Activated CD8-positive, alpha-beta memory T cell treated with anti-CD3 and anti-CD28 coated beads for 36 hours (primary cell): ENCODE measurements around the gene KRTAP5-7. TPM values are rescaled to one million over a fixed set of nuclear protein-coding genes. Genes with fewer than 3 reads are reported as not detected.
"Not testable (repeated sequence)": the region's sequence is repeated elsewhere in the genome, so short reads cannot be mapped to it uniquely, and the experiment has no call there.

Experiments
- CTCF ChIA-PET: fragments of 350-600 bp; sonication (Branson Sonifier 250); formaldehyde crosslinking; loops from one replicate; lab custom pipeline; 2021; ENCODE audit warnings: antibody characterized with exemption; lab: Charles Lee
- POLR2A ChIA-PET: fragments of 350-600 bp; sonication (Branson Sonifier 250); formaldehyde crosslinking; loops from one replicate; lab custom pipeline; 2021; ENCODE audit warnings: antibody characterized with exemption; lab: Charles Lee
- total RNA-seq, 2 experiments: library from RNA; stranded (reverse); gene quantifications; one replicate each; pipeline ENCODE4 v1.2.3, GENCODE V29; 2021

The KRTAP5-7 gene
- total RNA-seq, 2 experiments from 2014 or later = not detected

- ChIA-PET POLR2A (no interaction called here), CTCF (no interaction called here)
Observed at GRCh38 chr11:71551711-71552110, 24.6 kb downstream of the KRTAP5-7 start.

- CTCF ChIA-PET = no interaction called here
- POLR2A ChIA-PET = no interaction called here
Observed at GRCh38 chr11:71554996-71555395, 27.9 kb downstream of the KRTAP5-7 start.

- ChIA-PET POLR2A (no interaction called here), CTCF (no interaction called here)
Observed at GRCh38 chr11:71555508-71555907, 28.4 kb downstream of the KRTAP5-7 start.

GRCh38 chr11:71556018-71556417 lies 29.0 kb downstream of the KRTAP5-7 start:
- POLR2A ChIA-PET = no interaction called here
- CTCF ChIA-PET = no interaction called here

DNA sequence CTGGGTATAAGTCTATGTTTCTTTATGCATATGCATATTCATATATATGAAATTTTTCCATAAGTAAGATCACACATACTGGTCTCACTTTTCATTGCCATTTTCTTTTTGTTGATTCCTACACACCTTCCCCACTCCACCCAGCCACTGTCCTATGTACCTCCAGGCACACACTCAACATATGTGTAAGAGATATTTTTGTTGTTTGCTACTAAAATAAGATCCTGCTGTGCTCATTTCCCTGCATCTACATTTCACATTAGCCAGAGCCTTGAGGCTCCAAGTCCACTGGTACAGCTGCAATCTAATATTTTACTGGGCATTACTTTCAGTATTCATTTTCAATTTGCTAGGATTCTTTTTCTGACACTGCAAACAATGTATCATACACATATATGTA lies 30.2 kb downstream of the KRTAP5-7 start:
- ChIA-PET CTCF (no interaction called here), POLR2A (no interaction called here)

DNA sequence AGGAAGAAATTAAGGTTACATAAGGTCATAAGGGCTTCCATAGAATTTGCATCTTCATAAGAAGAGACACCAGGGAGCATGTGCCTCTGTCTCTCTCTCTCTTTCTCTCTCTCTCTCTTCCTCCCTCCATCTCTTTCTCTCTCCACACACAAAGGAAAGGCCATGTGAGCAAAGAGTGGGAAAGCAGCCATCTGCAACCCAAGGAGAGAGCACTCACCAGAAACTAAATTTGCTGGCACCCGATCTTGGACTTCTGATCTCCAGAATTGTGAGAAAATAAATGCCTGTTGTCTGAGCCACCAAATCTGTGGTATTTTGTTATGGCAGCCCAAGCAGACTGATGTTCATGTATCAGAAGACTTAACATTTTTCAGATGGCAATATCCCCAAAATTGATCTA lies 31.9 kb downstream of the KRTAP5-7 start:
- ChIA-PET POLR2A (no interaction called here), CTCF (no interaction called here)

DNA sequence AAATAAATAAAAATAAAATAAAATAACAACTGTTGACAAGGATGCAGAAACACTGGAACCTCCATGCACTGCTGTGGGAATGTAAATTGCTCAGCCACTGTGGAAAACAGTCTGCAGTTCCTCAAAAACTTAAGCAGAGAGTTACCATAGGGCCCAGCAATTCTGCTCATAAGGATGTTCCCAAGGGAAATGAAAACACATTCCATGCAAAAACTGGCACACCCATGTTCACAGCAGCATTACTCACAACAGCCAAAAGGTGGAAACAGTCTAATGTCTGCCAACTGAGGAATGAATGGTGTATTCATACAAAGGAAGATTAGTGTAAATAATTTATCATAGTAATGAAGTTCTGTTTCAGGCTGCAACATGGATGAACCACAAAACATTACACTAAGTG lies 35.1 kb downstream of the KRTAP5-7 start:
- CTCF ChIA-PET = no interaction called here
- POLR2A ChIA-PET = no interaction called here

DNA sequence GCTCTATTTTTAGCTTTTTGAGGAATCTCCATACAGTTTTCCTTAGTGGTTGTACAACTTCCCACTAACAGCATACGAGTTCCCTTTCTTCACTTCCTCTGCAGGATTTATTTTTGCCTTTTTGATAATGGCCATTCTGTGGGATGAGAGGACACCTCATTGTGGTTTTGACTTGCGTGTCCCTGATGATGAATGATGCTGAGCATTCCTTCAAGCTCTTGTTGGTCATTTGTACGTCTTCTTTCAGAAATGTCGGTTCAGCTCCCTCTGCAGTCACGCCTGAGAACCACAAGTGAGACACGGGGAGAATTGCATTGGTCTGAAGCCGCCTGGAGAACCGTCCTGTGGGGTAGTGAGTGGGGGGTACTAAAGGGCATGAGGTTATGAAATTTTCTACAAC lies 36.3 kb downstream of the KRTAP5-7 start:
- CTCF ChIA-PET = interaction anchor here (1.1 kb wide), 1 partner anchor 14 kb away, joined by 4 read pairs; the partner anchor contains the start of gene KRTAP5-9
- POLR2A ChIA-PET = no interaction called here

GRCh38 chr11:71564430-71564829 lies 37.4 kb downstream of the KRTAP5-7 start:
- CTCF ChIA-PET = no interaction called here
- POLR2A ChIA-PET = no interaction called here

- ChIA-PET CTCF (no interaction called here), POLR2A (no interaction called here)
Observed at GRCh38 chr11:71565263-71565662, 38.2 kb downstream of the KRTAP5-7 start, which contains the start of gene KRTAP5-10. TSS of gene KRTAP5-10 (plus strand) at chr11:71565563. CDS start at chr11:71565588, 25 bp downstream.

- CTCF ChIA-PET = no interaction called here
- POLR2A ChIA-PET = no interaction called here
Observed at GRCh38 chr11:71566081-71566620, 39.1 kb downstream of the KRTAP5-7 start.

DNA sequence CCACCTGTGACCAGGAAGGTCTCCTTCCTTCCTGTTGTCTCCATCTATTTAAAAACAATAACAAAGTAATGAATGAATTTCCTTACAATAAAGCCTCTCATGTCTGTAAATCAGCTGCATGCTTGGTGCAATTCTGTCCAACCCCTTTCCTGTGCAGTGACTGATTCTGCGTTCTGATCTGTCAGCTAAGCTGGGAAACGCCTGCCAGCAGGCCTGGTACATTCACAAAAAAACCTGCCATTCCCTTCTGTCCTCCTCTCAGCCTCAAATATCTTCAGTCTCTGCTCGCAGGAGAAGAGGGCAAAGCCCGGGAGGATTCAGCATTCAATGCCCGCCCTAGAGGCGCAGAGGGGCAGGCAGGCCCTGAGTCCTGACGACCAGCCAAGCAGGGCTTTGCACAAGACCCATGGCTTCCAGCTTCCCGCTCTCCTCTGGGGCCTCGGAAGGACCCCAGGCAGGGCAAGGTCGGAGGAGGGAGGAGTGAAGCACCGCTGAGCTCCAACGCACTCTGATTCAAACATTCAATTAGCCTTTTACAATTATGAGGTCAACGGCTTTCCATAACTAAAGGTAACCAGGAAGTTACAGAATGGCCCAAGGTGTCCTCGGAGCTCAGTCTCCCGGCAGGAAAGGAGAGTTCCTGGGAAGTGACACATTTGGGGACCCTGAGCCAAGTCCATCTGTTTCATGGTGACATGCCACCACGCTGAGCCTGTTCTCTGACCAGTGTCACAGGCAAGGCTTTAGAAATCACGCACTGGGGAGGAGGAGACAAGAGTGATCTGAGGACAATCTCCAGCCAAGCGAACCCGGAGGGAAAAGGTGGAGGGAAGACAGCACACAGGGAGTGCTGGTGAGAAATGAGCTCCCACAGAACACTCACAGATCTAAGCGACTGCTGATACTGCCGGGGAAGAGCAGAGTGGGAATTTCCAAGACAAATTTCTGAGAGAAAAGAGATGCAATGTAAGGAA lies 39.8 kb downstream of the KRTAP5-7 start:
- CTCF ChIA-PET, POLR2A ChIA-PET: not testable (repeated sequence)

GRCh38 chr11:71567633-71568032 lies 40.6 kb downstream of the KRTAP5-7 start:
- CTCF ChIA-PET, POLR2A ChIA-PET: not testable (repeated sequence)

- CTCF ChIA-PET = no interaction called here
- POLR2A ChIA-PET = no interaction called here
Observed at GRCh38 chr11:71568704-71569349, 41.8 kb downstream of the KRTAP5-7 start.

DNA sequence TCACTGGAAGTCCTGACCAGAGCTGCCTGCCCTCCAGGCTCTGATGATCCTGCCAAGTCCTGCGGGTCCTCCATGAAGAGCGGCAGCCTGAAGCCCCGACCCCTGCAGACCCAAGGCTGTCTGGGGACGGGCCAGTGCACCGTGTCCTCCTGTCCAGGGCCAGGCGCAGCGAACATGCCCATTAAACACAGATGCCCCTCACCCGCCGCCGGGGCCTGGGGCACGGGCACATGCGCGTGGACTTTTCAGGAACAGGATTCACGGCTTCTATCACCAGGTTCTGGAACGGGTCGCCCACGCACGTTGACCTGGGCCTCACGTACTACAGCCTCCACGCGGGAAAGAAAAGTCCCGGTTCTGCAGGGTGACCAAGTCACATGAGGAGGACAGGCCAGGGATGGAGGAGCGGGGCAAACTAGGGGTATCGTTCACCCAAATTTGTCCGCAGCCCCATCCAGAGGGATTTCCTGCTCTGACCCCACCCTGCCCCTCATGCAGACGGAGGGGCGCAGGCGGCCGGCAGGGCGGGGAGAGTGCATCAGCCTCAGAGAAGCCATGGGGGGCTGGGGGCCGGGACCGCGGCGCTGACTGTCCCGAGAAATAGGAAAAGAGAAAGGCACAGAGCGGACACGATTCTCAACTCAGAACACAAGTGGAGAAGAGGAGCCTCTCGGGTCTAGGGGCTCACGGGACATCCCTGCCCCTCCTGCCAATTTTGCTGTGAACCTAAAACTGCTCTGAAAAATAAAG lies 44.2 kb downstream of the KRTAP5-7 start:
- POLR2A ChIA-PET, CTCF ChIA-PET: not testable (repeated sequence)

DNA sequence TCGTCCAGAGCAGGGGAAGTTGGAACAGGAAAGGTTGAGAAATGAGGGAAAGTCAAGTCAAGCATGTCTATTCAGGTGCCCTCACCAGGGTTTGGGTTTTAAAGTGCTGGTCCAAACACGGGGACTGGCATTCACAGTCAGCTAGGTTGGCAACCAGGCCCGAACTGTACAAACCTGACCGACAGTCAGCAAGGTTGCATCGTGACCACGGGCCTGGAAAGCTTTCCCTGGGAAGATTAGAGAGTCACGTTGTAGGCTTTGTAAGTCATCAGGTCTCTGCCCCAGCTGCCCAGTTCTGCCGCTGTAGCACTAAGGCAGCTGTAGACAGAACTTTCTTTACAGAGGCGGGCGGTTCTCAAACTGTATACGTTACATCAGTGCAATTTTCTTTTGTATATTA lies 45.7 kb downstream of the KRTAP5-7 start:
- ChIA-PET POLR2A (no interaction called here), CTCF (no interaction called here)

DNA sequence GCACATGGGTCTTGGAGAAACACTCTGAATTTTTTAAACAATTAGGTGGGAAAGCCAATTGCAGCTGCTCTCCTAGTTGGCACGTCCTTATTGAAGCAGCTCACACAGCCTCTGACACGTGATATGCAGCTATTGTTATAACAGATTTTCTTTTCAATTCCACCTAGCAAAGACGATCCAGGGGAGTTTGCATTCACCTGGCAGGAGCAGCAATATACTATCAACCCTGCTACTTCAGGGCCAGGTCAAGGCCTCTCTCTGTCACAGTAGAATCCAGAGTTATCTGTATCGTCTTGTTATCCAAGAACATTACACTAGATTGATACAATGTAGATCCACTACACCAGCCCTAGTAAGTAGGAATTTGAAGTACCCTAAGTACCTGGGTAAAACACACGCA lies 47.4 kb downstream of the KRTAP5-7 start:
- CTCF ChIA-PET = no interaction called here
- POLR2A ChIA-PET = no interaction called here

- ChIA-PET POLR2A (no interaction called here), CTCF (no interaction called here)
Observed at GRCh38 chr11:71575723-71576424, 48.8 kb downstream of the KRTAP5-7 start.
